Measurements from ENCODE around the gene ROR1. TPM values are rescaled to one million over a fixed set of nuclear protein-coding genes. Genes with fewer than 3 reads are reported as not detected.

Gene ROR1
- total and polyA plus RNA-seq, 2 donors (not counting 3 experiments of a cell fraction or from before 2014, with no cell fraction given), result 2.6 to 3.5 TPM

DNA sequence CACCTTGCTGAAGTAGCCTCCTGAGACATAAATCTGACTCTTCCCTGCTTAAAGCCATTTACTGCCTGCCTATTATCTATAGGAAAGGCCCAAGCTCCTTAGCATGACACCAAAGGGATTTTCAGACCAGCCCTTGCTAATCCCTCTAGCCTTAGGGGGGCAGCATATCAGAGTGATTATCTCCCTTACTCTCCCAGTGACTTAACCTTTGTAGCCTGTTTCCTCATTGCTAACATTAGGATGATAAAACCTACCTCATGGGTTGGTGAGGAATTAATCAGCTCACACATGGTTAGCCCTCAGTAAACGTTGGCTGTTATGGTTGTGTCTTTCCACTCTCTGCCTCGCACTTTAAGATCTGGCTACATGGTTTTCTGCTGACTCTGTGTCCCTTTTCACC is 70.1 kb downstream of the ROR1 start:
- Histone ChIP-seq H2AFZ (ENCODE audit: low read depth, low read length) (no peak overlapping the region), H3K4me3 (replicated peaks in 1 of 3; ENCODE audit: insufficient read depth in 1 of 3, low read depth in 1 of 3, low read length in 3 of 3) (no peak overlapping the region), H3K9ac (replicated peaks; ENCODE audit: extremely low read depth, insufficient read depth, low read length) (no peak overlapping the region), H3K9me3 (replicated peaks; ENCODE audit: control insufficient read depth, insufficient read depth, low read length) (no peaks in the 10 kb centered on the region), H3K79me2 (ENCODE audit: control insufficient read depth, insufficient read depth, low read length) (no peaks in the 10 kb centered on the region), H3K27ac (ENCODE audit: insufficient read depth, low read depth, low read length) (no peak overlapping the region), H3K36me3 (ENCODE audit: control insufficient read depth in 2 of 2, extremely low read depth in 1 of 2, insufficient read depth in 2 of 2, low read length in 2 of 2) (no peaks in the 10 kb centered on the region), H3K4me1 (ENCODE audit: control insufficient read depth, extremely low read depth, insufficient read depth, low read length) (no peaks in the 10 kb centered on the region), H3K27me3 (ENCODE audit: control insufficient read depth in 2 of 2, insufficient read depth in 2 of 2, low read length in 2 of 2) (no peaks in the 10 kb centered on the region), H4K20me1 (replicated peaks; ENCODE audit: control insufficient read depth, extremely low read depth, insufficient read depth, low read length) (no peaks in the 10 kb centered on the region), H3K4me2 (ENCODE audit: insufficient read depth, low read length) (no peak overlapping the region), H3K9me1 (replicated peaks; ENCODE audit: control insufficient read depth, extremely low read depth, insufficient read depth, low read length) (no peaks in the 10 kb centered on the region)
- CTCF ChIA-PET, result interaction anchor here (1.1 to 1.2 kb wide), 2 partner anchors 44 to 152 kb away, joined by 3 read pairs; no protein-coding TSS in a partner anchor
- no peak for TF ChIP-seq MYC (IDR thresholded peaks at IDR 0.05; ENCODE audit: low read depth, low read length)
- no peak for TF ChIP-seq EZH2 (IDR thresholded peaks at IDR 0.05; ENCODE audit: borderline replicate concordance, low read depth, low read length, severe bottlenecking)
- TF ChIP-seq POLR2AphosphoS5 (IDR thresholded peaks at IDR 0.05; ENCODE audit: insufficient read depth, low read depth, low read length), result no peak
- TF ChIP-seq, protein P1, sequence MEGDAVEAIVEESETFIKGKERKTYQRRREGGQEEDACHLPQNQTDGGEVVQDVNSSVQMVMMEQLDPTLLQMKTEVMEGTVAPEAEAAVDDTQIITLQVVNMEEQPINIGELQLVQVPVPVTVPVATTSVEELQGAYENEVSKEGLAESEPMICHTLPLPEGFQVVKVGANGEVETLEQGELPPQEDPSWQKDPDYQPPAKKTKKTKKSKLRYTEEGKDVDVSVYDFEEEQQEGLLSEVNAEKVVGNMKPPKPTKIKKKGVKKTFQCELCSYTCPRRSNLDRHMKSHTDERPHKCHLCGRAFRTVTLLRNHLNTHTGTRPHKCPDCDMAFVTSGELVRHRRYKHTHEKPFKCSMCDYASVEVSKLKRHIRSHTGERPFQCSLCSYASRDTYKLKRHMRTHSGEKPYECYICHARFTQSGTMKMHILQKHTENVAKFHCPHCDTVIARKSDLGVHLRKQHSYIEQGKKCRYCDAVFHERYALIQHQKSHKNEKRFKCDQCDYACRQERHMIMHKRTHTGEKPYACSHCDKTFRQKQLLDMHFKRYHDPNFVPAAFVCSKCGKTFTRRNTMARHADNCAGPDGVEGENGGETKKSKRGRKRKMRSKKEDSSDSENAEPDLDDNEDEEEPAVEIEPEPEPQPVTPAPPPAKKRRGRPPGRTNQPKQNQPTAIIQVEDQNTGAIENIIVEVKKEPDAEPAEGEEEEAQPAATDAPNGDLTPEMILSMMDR (IDR thresholded peaks at IDR 0.05; ENCODE audit: extremely low read depth in 1 of 2, insufficient read depth in 1 of 2, low read depth in 1 of 2, low read length in 2 of 2), result no peak
- TF ChIP-seq, protein P2, sequence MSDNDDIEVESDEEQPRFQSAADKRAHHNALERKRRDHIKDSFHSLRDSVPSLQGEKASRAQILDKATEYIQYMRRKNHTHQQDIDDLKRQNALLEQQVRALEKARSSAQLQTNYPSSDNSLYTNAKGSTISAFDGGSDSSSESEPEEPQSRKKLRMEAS (IDR thresholded peaks at IDR 0.05; ENCODE audit: insufficient read depth, insufficient read length), result no peak
- TF ChIP-seq POLR2A (IDR thresholded peaks at IDR 0.05; ENCODE audit: low read depth, low read length), result no peak
- TF ChIP-seq GATA2 (IDR thresholded peaks at IDR 0.05; ENCODE audit: insufficient read depth, insufficient read length, low read depth, low read length), result no peak
- TF ChIP-seq FOS (IDR thresholded peaks at IDR 0.05; ENCODE audit: borderline replicate concordance, insufficient read depth, low read length), result no peak
- POLR2A ChIA-PET, result no interaction called here
- FAIRE-seq (no peak), DNase-seq (ENCODE audit: low read depth, low spot score) (no peak)
- BruUV-seq (replicated peaks), result no TSS peak
- intact Hi-C loops (cut with micrococcal nuclease) (loop anchor here (10.0 kb wide), 1 partner anchor 61 kb away; no protein-coding TSS in a partner anchor), dilution Hi-C loops (cut with MboI; ENCODE audit: extremely low pct_ligation_motif_present, low sequenced_read_pairs) (no loop called here)

All from endothelial cell of umbilical vein (primary cell).